HepG2 (cell line): ENCODE results near the gene RNF4. TPM values are rescaled to one million over a fixed set of nuclear protein-coding genes. Genes with fewer than 3 reads are reported as not detected.

Experiments
- ARNT ChIP-seq: fragments of 450-650 bp; IDR thresholded peaks from 2 replicates; pipeline ENCODE4 v1.6.1; 2017
- CREM ChIP-seq, 2 experiments: sonication (generic) in 1 of 2; formaldehyde crosslinking in 1 of 2; IDR thresholded peaks; 2 replicates each; pipeline versions ENCODE4 v1.4.0 to v1.6.1; 2016 to 2020; ENCODE audit warnings: antibody characterized with exemption in 1 of 2, mild to moderate bottlenecking in 1 of 2, missing genetic modification reagents in 1 of 2
- GABPB1 ChIP-seq: IDR thresholded peaks from 2 replicates; pipeline ENCODE4 v1.6.1; 2016; ENCODE audit warnings: mild to moderate bottlenecking, missing genetic modification reagents, moderate library complexity, missing compliant biosample characterization
- HHEX ChIP-seq: IDR thresholded peaks from 2 replicates; pipeline ENCODE4 v1.6.1; 2016; ENCODE audit warnings: control low read depth
- IRF9 ChIP-seq: sonication (generic); formaldehyde crosslinking; IDR thresholded peaks from 2 replicates; pipeline ENCODE4 v1.8.0; 2022; ENCODE audit warnings: missing genetic modification reagents, mild to moderate bottlenecking, borderline replicate concordance
- KDM1A ChIP-seq: IDR thresholded peaks from 2 replicates; pipeline ENCODE4 v1.6.1; 2016; ENCODE audit warnings: missing compliant biosample characterization
- MBNL3 ChIP-seq: fragments of 250-450 bp; sonication (Bioruptor Pico); conservative IDR thresholded peaks from 2 replicates; pipeline ENCODE4 v1.8.0; 2022; ENCODE audit warnings: mild to moderate bottlenecking, inconsistent platforms
- NFRKB ChIP-seq: fragments of 450-650 bp; IDR thresholded peaks from 2 replicates; pipeline ENCODE4 v1.6.1; 2017
- NRL ChIP-seq: sonication (generic); formaldehyde crosslinking; IDR thresholded peaks from 2 replicates; pipeline ENCODE4 v1.5.0; 2020; ENCODE audit warnings: missing genetic modification reagents, mild to moderate bottlenecking, moderate library complexity, borderline replicate concordance
- PCBP2 ChIP-seq: fragments of 200-400 bp; formaldehyde crosslinking; optimal IDR thresholded peaks from 2 replicates; pipeline ENCODE3; 2018; ENCODE audit warnings: low read length, low read depth; ENCODE audit not compliant: poor library complexity, severe bottlenecking
- RCOR2 ChIP-seq: IDR thresholded peaks from 2 replicates; pipeline ENCODE4 v1.6.1; 2016; ENCODE audit warnings: missing biosample characterization, missing genetic modification reagents
- RELA ChIP-seq: sonication (generic); formaldehyde crosslinking; IDR thresholded peaks from 2 replicates; pipeline ENCODE4 v1.4.0; 2020; ENCODE audit warnings: missing genetic modification reagents
- SPEN ChIP-seq: sonication (generic); formaldehyde crosslinking; IDR thresholded peaks from 2 replicates; pipeline ENCODE4 v1.5.1; 2020; ENCODE audit warnings: low read depth, mild to moderate bottlenecking, missing genetic modification reagents
- TARDBP ChIP-seq: sonication (generic); formaldehyde crosslinking; IDR thresholded peaks from 2 replicates; pipeline ENCODE4 v1.8.0; 2022; ENCODE audit warnings: mild to moderate bottlenecking, missing genetic modification reagents
- TOPORS ChIP-seq: sonication (generic); formaldehyde crosslinking; IDR thresholded peaks from 2 replicates; pipeline ENCODE4 v1.8.0; 2023; ENCODE audit warnings: mild to moderate bottlenecking, missing genetic modification reagents
- XBP1 ChIP-seq: sonication (generic); formaldehyde crosslinking; IDR thresholded peaks from 2 replicates; pipeline ENCODE4 v1.5.0; 2020; ENCODE audit warnings: missing genetic modification reagents
- YEATS4 ChIP-seq: sonication (generic); formaldehyde crosslinking; IDR thresholded peaks from 2 replicates; pipeline ENCODE4 v1.4.0; 2020; ENCODE audit warnings: missing genetic modification reagents, borderline replicate concordance
- ZBTB2 ChIP-seq: sonication (generic); formaldehyde crosslinking; IDR thresholded peaks from 2 replicates; pipeline ENCODE4 v1.8.0; 2022; ENCODE audit warnings: low read depth, missing genetic modification reagents
- ZFAT ChIP-seq: sonication (generic); formaldehyde crosslinking; conservative IDR thresholded peaks from 2 replicates; pipeline ENCODE4 v1.8.1; 2023; ENCODE audit warnings: missing genetic modification reagents, inconsistent platforms
- ZNF17 ChIP-seq: sonication (generic); formaldehyde crosslinking; IDR thresholded peaks from 2 replicates; pipeline ENCODE4 v1.5.0; 2020; ENCODE audit warnings: mild to moderate bottlenecking, missing genetic modification reagents
- ZNF367 ChIP-seq: sonication (generic); formaldehyde crosslinking; IDR thresholded peaks from 2 replicates; pipeline ENCODE4 v1.4.0; 2020; ENCODE audit warnings: missing genetic modification reagents, borderline replicate concordance
- ZNF616 ChIP-seq: sonication (generic); formaldehyde crosslinking; IDR thresholded peaks from 2 replicates; pipeline ENCODE4 v1.5.0; 2020; ENCODE audit warnings: low read depth, mild to moderate bottlenecking, missing genetic modification reagents
- polyA plus RNA-seq, 8 experiments: library from polyadenylated mRNA; depleted of rRNA in 3 of 8; stranded (reverse) in 7 of 8; unstranded in 1 of 8; fragments of >200 nt; fragmentation: Illumina TruSeq in 4 of 8; extraction: Trizol in 4 of 8; gene quantifications; 2 replicates each; pipeline versions ENCODE4 v1.2.1 to v1.2.3, GENCODE V29; 2011 to 2016; ENCODE audit warnings: low read depth in 4 of 8, missing spikeins in 1 of 8, mixed read lengths in 1 of 8; ENCODE audit not compliant: insufficient read depth in 1 of 8
- total RNA-seq, 5 experiments: library from RNA; depleted of rRNA; stranded (reverse); fragments of >200 nt; fragmentation: Illumina TruSeq; extraction: Trizol; gene quantifications; 2 replicates each; pipeline ENCODE4 v1.2.3, GENCODE V29; 2016; ENCODE audit warnings: low read depth in 1 of 5
- TF ChIP-seq, protein P1 (sequence below): sonication (generic); formaldehyde crosslinking; IDR thresholded peaks from 2 replicates; pipeline ENCODE4 v1.8.0; 2022; ENCODE audit warnings: mild to moderate bottlenecking, missing genetic modification reagents, moderate library complexity
- TF ChIP-seq, protein P2 (sequence below): sonication (generic); formaldehyde crosslinking; conservative IDR thresholded peaks from 2 replicates; pipeline ENCODE4 v1.8.0; 2022; ENCODE audit warnings: low read depth, missing genetic modification reagents
- TF ChIP-seq, protein P3 (sequence below): sonication (generic); formaldehyde crosslinking; IDR thresholded peaks from 2 replicates; pipeline ENCODE4 v1.8.0; 2022; ENCODE audit warnings: missing genetic modification reagents, mild to moderate bottlenecking, moderate library complexity, borderline replicate concordance

RNF4 gene
- total and polyA plus RNA-seq, 2 of the 13 experiments (the other 11 are each of a cell fraction or from before 2014, with no cell fraction given) = 38.1 to 45.1 TPM

- TF ChIP-seq ZFAT (CRISPR knock-in tag) (no peak), TOPORS (no peak), ZNF367 (CRISPR knock-in tag) (no peak), CREM (IDR thresholded peaks at IDR 0.05) (no peak), CREM (CRISPR knock-in tag; IDR thresholded peaks at IDR 0.05) (no peak), XBP1 (CRISPR knock-in tag) (no peak), RCOR2 (CRISPR knock-in tag) (no peak), GABPB1 (CRISPR knock-in tag) (peak; percentile 55; the same call in 1 of the 2 replicates), PCBP2 (no peak), IRF9 (CRISPR knock-in tag) (no peak), ARNT (no peak), RELA (CRISPR knock-in tag) (no peak), YEATS4 (CRISPR knock-in tag) (no peak), SPEN (CRISPR knock-in tag) (no peak), NFRKB (no peak), KDM1A (no peak), NRL (CRISPR knock-in tag) (no peak), ZBTB2 (CRISPR knock-in tag) (no peak), MBNL3 (CRISPR knock-in tag) (no peak), ZNF616 (CRISPR knock-in tag) (no peak), TARDBP (CRISPR knock-in tag) (peak; percentile 64; the same call in 1 of the 2 replicates), ZNF17 (CRISPR knock-in tag) (no peak), HHEX (CRISPR knock-in tag) (no peak)
- TF ChIP-seq, protein P1, sequence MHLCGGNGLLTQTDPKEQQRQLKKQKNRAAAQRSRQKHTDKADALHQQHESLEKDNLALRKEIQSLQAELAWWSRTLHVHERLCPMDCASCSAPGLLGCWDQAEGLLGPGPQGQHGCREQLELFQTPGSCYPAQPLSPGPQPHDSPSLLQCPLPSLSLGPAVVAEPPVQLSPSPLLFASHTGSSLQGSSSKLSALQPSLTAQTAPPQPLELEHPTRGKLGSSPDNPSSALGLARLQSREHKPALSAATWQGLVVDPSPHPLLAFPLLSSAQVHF (CRISPR knock-in tag) = no peak
- TF ChIP-seq, protein P2, sequence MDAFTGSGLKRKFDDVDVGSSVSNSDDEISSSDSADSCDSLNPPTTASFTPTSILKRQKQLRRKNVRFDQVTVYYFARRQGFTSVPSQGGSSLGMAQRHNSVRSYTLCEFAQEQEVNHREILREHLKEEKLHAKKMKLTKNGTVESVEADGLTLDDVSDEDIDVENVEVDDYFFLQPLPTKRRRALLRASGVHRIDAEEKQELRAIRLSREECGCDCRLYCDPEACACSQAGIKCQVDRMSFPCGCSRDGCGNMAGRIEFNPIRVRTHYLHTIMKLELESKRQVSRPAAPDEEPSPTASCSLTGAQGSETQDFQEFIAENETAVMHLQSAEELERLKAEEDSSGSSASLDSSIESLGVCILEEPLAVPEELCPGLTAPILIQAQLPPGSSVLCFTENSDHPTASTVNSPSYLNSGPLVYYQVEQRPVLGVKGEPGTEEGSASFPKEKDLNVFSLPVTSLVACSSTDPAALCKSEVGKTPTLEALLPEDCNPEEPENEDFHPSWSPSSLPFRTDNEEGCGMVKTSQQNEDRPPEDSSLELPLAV (CRISPR knock-in tag) = no peak
- TF ChIP-seq, protein P3, sequence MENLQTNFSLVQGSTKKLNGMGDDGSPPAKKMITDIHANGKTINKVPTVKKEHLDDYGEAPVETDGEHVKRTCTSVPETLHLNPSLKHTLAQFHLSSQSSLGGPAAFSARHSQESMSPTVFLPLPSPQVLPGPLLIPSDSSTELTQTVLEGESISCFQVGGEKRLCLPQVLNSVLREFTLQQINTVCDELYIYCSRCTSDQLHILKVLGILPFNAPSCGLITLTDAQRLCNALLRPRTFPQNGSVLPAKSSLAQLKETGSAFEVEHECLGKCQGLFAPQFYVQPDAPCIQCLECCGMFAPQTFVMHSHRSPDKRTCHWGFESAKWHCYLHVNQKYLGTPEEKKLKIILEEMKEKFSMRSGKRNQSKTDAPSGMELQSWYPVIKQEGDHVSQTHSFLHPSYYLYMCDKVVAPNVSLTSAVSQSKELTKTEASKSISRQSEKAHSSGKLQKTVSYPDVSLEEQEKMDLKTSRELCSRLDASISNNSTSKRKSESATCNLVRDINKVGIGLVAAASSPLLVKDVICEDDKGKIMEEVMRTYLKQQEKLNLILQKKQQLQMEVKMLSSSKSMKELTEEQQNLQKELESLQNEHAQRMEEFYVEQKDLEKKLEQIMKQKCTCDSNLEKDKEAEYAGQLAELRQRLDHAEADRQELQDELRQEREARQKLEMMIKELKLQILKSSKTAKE (CRISPR knock-in tag) = no peak
These were observed 27.3 kb upstream of the RNF4 start (continued) for GRCh38 chr4:2441393-2442174.
